SK-N-MC (cell line): ENCODE measurements around the gene FAM167B.

Experiments used
- EZH2 ChIP-seq: fragments of 200-600 bp; sonication (generic); IDR thresholded peaks from one replicate; pipeline ENCODE4 v1.6.1; 2017; ENCODE audit warnings: antibody characterized with exemption
- FOXP2 ChIP-seq: optimal IDR thresholded peaks from 2 replicates; pipeline ENCODE3; 2011; ENCODE audit warnings: mild to moderate bottlenecking, moderate library complexity; ENCODE audit not compliant: insufficient read depth; ENCODE audit errors: extremely low read length, control extremely low read depth
- POLR2AphosphoS5 ChIP-seq: IDR thresholded peaks from 2 replicates; pipeline ENCODE4 v1.6.1; 2012; ENCODE audit warnings: mild to moderate bottlenecking, low read depth, low read length, borderline replicate concordance

DNA sequence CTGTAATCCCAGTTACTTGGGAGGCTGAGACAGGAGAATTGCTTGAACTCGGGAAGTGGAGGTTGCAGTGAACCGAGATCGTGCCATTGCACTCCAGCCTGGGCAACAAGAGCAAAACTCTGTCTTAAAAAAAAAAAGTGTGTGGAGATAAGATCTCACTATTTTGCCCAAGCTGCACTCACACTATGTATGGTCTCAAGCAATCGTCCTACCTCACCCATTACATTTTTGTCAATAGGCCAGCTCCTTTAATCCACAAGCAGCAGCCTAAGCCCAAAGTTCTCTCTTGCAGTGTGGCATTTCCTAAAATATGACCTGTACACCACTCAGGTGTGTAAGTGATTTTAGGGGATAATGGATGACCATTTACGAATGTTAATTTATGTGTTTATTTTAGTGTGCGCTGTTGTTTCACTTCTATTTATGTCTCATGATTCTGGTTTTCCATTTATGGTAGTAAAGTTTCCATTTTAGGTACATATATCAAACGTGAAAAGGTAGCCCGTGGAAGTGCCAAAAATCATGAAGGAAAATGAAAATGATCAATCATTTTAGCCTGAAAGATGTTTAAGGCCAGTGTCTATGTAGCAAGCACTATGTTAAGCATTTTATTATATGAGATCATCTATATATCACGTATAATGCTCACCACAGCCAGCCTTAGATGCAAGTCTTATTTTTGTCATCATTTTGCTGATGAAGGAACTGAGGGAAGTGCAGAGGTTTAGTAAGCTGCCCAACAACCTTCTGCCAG, 9.6 kb downstream of the FAM167B start:
- no peak for TF ChIP-seq EZH2
- TF ChIP-seq POLR2AphosphoS5, result no peak
- TF ChIP-seq FOXP2, result no peak
